Neural cell (in vitro differentiated cells): ENCODE measurements around the gene FUT8. TPM values are rescaled to one million over a fixed set of nuclear protein-coding genes. Genes with fewer than 3 reads are reported as not detected.

Experiments
- H2AFZ ChIP-seq: fragments of 200-600, 300-800 bp; sonication (generic), shearing (Covaris generic); 2 replicates; pipeline ENCODE4 v1.6.0; 2014; ENCODE audit warnings: low read depth, mild to moderate bottlenecking, antibody characterized with exemption, low read length, moderate library complexity
- H3F3A ChIP-seq: fragments of 200-600 bp; shearing (Covaris generic); 2 replicates; pipeline ENCODE4 v1.6.1; 2016; ENCODE audit warnings: mild to moderate bottlenecking, moderate library complexity, mixed read lengths, antibody characterized with exemption, low read length; ENCODE audit not compliant: insufficient read depth, poor library complexity, severe bottlenecking
- H3K27ac ChIP-seq: fragments of 200-600, 300-800 bp; sonication (generic), shearing (Covaris generic); 2 replicates; pipeline ENCODE4 v1.5.1; 2014; ENCODE audit warnings: mild to moderate bottlenecking, low read length, moderate library complexity
- H3K27me3 ChIP-seq: fragments of 300-800, 200-600 bp; sonication (generic), shearing (Covaris generic); 2 replicates; pipeline ENCODE4 v1.6.0; 2014; ENCODE audit warnings: mild to moderate bottlenecking, low read depth, low read length, moderate library complexity; ENCODE audit not compliant: insufficient read depth
- H3K36me3 ChIP-seq: fragments of 300-800, 200-600 bp; sonication (generic), shearing (Covaris generic); 2 replicates; pipeline ENCODE4 v1.5.1; 2014; ENCODE audit warnings: mild to moderate bottlenecking, antibody characterized with exemption, low read length, moderate library complexity; ENCODE audit not compliant: insufficient read depth
- H3K4me2 ChIP-seq: fragments of 300-800, 200-600 bp; sonication (generic), shearing (Covaris generic); 2 replicates; pipeline ENCODE4 v1.6.0; 2014; ENCODE audit warnings: mild to moderate bottlenecking, low read length
- H3K4me3 ChIP-seq: fragments of 300-800, 200-600 bp; sonication (generic), shearing (Covaris generic); 2 replicates; pipeline ENCODE4 v1.5.1; 2014; ENCODE audit warnings: mild to moderate bottlenecking, low read length, moderate library complexity
- H3K79me2 ChIP-seq: fragments of 200-600 bp; shearing (Covaris generic); replicated peaks from 2 replicates; pipeline ENCODE4 v1.6.0; 2014; ENCODE audit warnings: mild to moderate bottlenecking, low read length, moderate library complexity; ENCODE audit not compliant: insufficient read depth
- H3K9ac ChIP-seq: fragments of 300-800, 200-600 bp; sonication (generic), shearing (Covaris generic); 2 replicates; pipeline ENCODE4 v1.6.1; 2016; ENCODE audit warnings: mild to moderate bottlenecking, low read length, mixed read lengths
- H3K9me2 ChIP-seq: fragments of 200-600 bp; shearing (Covaris generic); 2 replicates; pipeline ENCODE4 v1.6.1; 2016; ENCODE audit warnings: mild to moderate bottlenecking, low read length, mixed read lengths; ENCODE audit not compliant: insufficient read depth
- H3K9me3 ChIP-seq: fragments of 200-600, 300-800 bp; sonication (generic), shearing (Covaris generic); 2 replicates; pipeline ENCODE4 v1.6.1; 2016; ENCODE audit warnings: mild to moderate bottlenecking, mixed run types, low read length, moderate library complexity, mixed read lengths
- H4K20me1 ChIP-seq: fragments of 200-600 bp; shearing (Covaris generic); 2 replicates; pipeline ENCODE4 v1.6.1; 2016; ENCODE audit warnings: mild to moderate bottlenecking, mixed run types; ENCODE audit not compliant: insufficient read depth
- CTCF ChIP-seq: fragments of 450-650 bp; IDR thresholded peaks from 2 replicates; pipeline ENCODE4 v1.5.1; 2014; ENCODE audit warnings: antibody characterized with exemption, mild to moderate bottlenecking, moderate library complexity; ENCODE audit not compliant: poor library complexity, severe bottlenecking
- EP300 ChIP-seq: fragments of 450-650 bp; conservative IDR thresholded peaks from 2 replicates; pipeline ENCODE4 v1.6.1; 2014; ENCODE audit warnings: antibody characterized with exemption, mild to moderate bottlenecking, moderate library complexity; ENCODE audit not compliant: poor library complexity, severe bottlenecking
- EZH2 ChIP-seq: fragments of 200-600, 300-800 bp; shearing (Covaris generic), sonication (generic); IDR thresholded peaks from 2 replicates; pipeline ENCODE4 v1.6.1; 2014; ENCODE audit warnings: antibody characterized with exemption, low read length, borderline replicate concordance, mild to moderate bottlenecking; ENCODE audit not compliant: insufficient read depth, poor library complexity, severe bottlenecking
- MXI1 ChIP-seq: fragments of 450-650 bp; conservative IDR thresholded peaks from 2 replicates; pipeline ENCODE4 v1.6.1; 2014; ENCODE audit warnings: antibody characterized with exemption, mild to moderate bottlenecking; ENCODE audit not compliant: poor library complexity, severe bottlenecking
- POLR2AphosphoS5 ChIP-seq: IDR thresholded peaks from 2 replicates; pipeline ENCODE4 v1.6.1; 2012
- RAD21 ChIP-seq: fragments of 450-650 bp; conservative IDR thresholded peaks from 2 replicates; pipeline ENCODE4 v1.6.1; 2014; ENCODE audit warnings: antibody characterized with exemption, mild to moderate bottlenecking, moderate library complexity
- REST ChIP-seq: IDR thresholded peaks from 2 replicates; pipeline ENCODE4 v1.6.1; 2012; ENCODE audit warnings: borderline replicate concordance
- SMC3 ChIP-seq: fragments of 450-650 bp; conservative IDR thresholded peaks from 2 replicates; pipeline ENCODE4 v1.6.1; 2014; ENCODE audit warnings: antibody characterized with exemption, mild to moderate bottlenecking, moderate library complexity; ENCODE audit not compliant: poor library complexity
- TAF1 ChIP-seq: IDR thresholded peaks from 2 replicates; pipeline ENCODE4 v1.6.1; 2012; ENCODE audit warnings: low read depth
- polyA plus RNA-seq: library from polyadenylated mRNA; depleted of rRNA; stranded (reverse); fragments of >200 nt; gene quantifications from 2 replicates; pipeline ENCODE4 v1.2.3, GENCODE V29; 2014

Gene FUT8
- polyA plus RNA-seq, 1 donor from 2014 or later = 72.8 TPM

GRCh38 chr14:65604535-65604934 lies 192.0 kb downstream of the FUT8 start:
- peaks cover 8% of the 10 kb centered on the region for H3K79me2 ChIP-seq
- no peak overlapping the region for H2AFZ ChIP-seq
- TF ChIP-seq POLR2AphosphoS5 = no peak
- no peak for TF ChIP-seq SMC3
- no peak for TF ChIP-seq REST
- no peak for TF ChIP-seq RAD21
- no peak for TF ChIP-seq CTCF
- TF ChIP-seq EZH2 = no peak
- no peak for TF ChIP-seq MXI1
- TF ChIP-seq TAF1 = no peak
- TF ChIP-seq EP300 = no peak
- H4K20me1 ChIP-seq = no peaks in the 10 kb centered on the region
- no peak overlapping the region for H3K4me3 ChIP-seq
- no peak overlapping the region for H3K27ac ChIP-seq
- no peak overlapping the region for H3K4me2 ChIP-seq
- no peaks in the 10 kb centered on the region for H3K9me2 ChIP-seq
- H3K27me3 ChIP-seq = no peaks in the 10 kb centered on the region
- no peak overlapping the region for H3K9ac ChIP-seq
- H3K36me3 ChIP-seq = no peaks in the 10 kb centered on the region
- no peaks in the 10 kb centered on the region for H3K9me3 ChIP-seq
- no peaks in the 10 kb centered on the region for H3F3A ChIP-seq

- Histone ChIP-seq H3K9ac (no peak overlapping the region), H3K36me3 (no peaks in the 10 kb centered on the region), H3K27ac (no peak overlapping the region), H4K20me1 (no peaks in the 10 kb centered on the region), H3K27me3 (no peaks in the 10 kb centered on the region), H3K4me2 (no peak overlapping the region), H3K9me3 (no peaks in the 10 kb centered on the region), H3K79me2 (peaks cover 8% of the 10 kb centered on the region), H3F3A (no peaks in the 10 kb centered on the region), H3K9me2 (no peaks in the 10 kb centered on the region), H3K4me3 (no peak overlapping the region), H2AFZ (no peak overlapping the region)
- TF ChIP-seq POLR2AphosphoS5 (no peak), EZH2 (no peak), SMC3 (no peak), TAF1 (no peak), RAD21 (no peak), CTCF (no peak), EP300 (no peak), REST (no peak), MXI1 (no peak)
These were observed 192.4 kb downstream of the FUT8 start for GRCh38 chr14:65604936-65605335.
